B cell (primary cell): Measurements from ENCODE around the gene IZUMO1. TPM values are rescaled to one million over a fixed set of nuclear protein-coding genes. Genes with fewer than 3 reads are reported as not detected.

ENCODE experiments used
- ATAC-seq: fragments of 200-7000 bp; cut with Tn5 transposase; one replicate; pipeline ENCODE4 v1.10.0; 2021; ENCODE audit warnings: low read depth, mild to moderate bottlenecking, moderate number of reproducible peaks, moderate library complexity
- CTCF ChIA-PET: fragments of 350-600 bp; sonication (Branson Sonifier 250); formaldehyde crosslinking; loops from one replicate; lab custom pipeline; 2021; ENCODE audit warnings: antibody characterized with exemption, inconsistent platforms; lab: Charles Lee
- POLR2A ChIA-PET: fragments of 350-600 bp; sonication (Branson Sonifier 250); formaldehyde crosslinking; loops from one replicate; lab custom pipeline; 2021; ENCODE audit warnings: antibody characterized with exemption; lab: Charles Lee
- DNase-seq: peaks from one replicate; pipeline ENCODE4 v3.0.0; 2013
- H2AFZ ChIP-seq: 2 replicates; pipeline ENCODE4 v1.6.1; 2012; ENCODE audit warnings: mild to moderate bottlenecking, low read depth, low read length; ENCODE audit not compliant: insufficient read depth, poor library complexity, severe bottlenecking
- H3K27ac ChIP-seq, 2 donors: 1 replicate in 1 of 2; 2 replicates in 1 of 2; pipeline ENCODE4 v1.5.1; 2012 to 2013; ENCODE audit warnings: low read length in 2 of 2, mild to moderate bottlenecking in 2 of 2, moderate library complexity in 1 of 2
- H3K27me3 ChIP-seq, 4 experiments: fragments of 200-600 bp in 1 of 4; sonication (generic) in 1 of 4; replicated peaks in 1 of 4; 1 replicate in 2 of 4; 2 replicates in 2 of 4; pipeline versions ENCODE4 v1.6.1 to v1.7.0; 2013 to 2016; ENCODE audit warnings: low read length in 3 of 4, mild to moderate bottlenecking in 2 of 4, mixed read lengths in 1 of 4, moderate library complexity in 1 of 4; ENCODE audit not compliant: insufficient read depth in 4 of 4, control insufficient read depth in 3 of 4; ENCODE audit errors: control extremely low read depth in 1 of 4
- H3K36me3 ChIP-seq, 2 experiments: replicated peaks in 1 of 2; 1 replicate in 1 of 2; 2 replicates in 1 of 2; pipeline versions ENCODE4 v1.6.1 to v1.7.1; 2013; ENCODE audit warnings: low read length in 1 of 2; ENCODE audit not compliant: insufficient read depth in 2 of 2, control insufficient read depth in 1 of 2; ENCODE audit errors: control extremely low read depth in 1 of 2, extremely low read depth in 1 of 2
- H3K4me1 ChIP-seq, 2 donors: fragments of 200-600 bp in 1 of 2; sonication (generic) in 1 of 2; 1 replicate in 1 of 2; 2 replicates in 1 of 2; pipeline versions ENCODE4 v1.5.1 to v1.6.1; 2013 to 2017; ENCODE audit warnings: low read length in 2 of 2; ENCODE audit not compliant: control insufficient read depth in 2 of 2, insufficient read depth in 2 of 2
- H3K4me2 ChIP-seq: replicated peaks from 2 replicates; pipeline ENCODE3; 2012; ENCODE audit warnings: mild to moderate bottlenecking, low read depth, low read length; ENCODE audit not compliant: poor library complexity, severe bottlenecking
- H3K4me3 ChIP-seq, 5 experiments: fragments of 200-600 bp in 1 of 5; sonication (generic) in 1 of 5; 1 replicate in 3 of 5; 2 replicates in 2 of 5; pipeline versions ENCODE4 v1.5.1 to v1.7.0; 2011 to 2016; ENCODE audit warnings: low read length in 4 of 5, mild to moderate bottlenecking in 4 of 5, low read depth in 2 of 5, control low read depth in 1 of 5, moderate library complexity in 1 of 5; ENCODE audit not compliant: insufficient read depth in 1 of 5; ENCODE audit errors: control extremely low read depth in 1 of 5, extremely low read depth in 1 of 5
- H3K79me2 ChIP-seq: fragments of 200-600 bp; sonication (generic); one replicate; pipeline ENCODE4 v1.6.0; 2016; ENCODE audit warnings: low read length; ENCODE audit not compliant: control insufficient read depth, insufficient read depth
- H3K9ac ChIP-seq: fragments of 200-600 bp; sonication (generic); 2 replicates; pipeline ENCODE4 v1.6.1; 2017; ENCODE audit warnings: mild to moderate bottlenecking, low read length, moderate library complexity
- H3K9me3 ChIP-seq, 3 donors: one replicate each; pipeline versions ENCODE4 v1.6.1 to v1.7.1; 2013; ENCODE audit warnings: low read length in 2 of 3; ENCODE audit not compliant: control insufficient read depth in 2 of 3, insufficient read depth in 1 of 3; ENCODE audit errors: control extremely low read depth in 1 of 3
- H4K20me1 ChIP-seq: 2 replicates; pipeline ENCODE4 v1.6.0; 2012; ENCODE audit warnings: mild to moderate bottlenecking, low read length; ENCODE audit not compliant: insufficient read depth, control insufficient read depth, poor library complexity, severe bottlenecking
- H3K27ac Mint-ChIP-seq: one replicate; pipeline ENCODE4 v1.8.0; 2021; ENCODE audit warnings: mixed read lengths
- H3K27me3 Mint-ChIP-seq: one replicate; pipeline ENCODE4 v1.8.0; 2021; ENCODE audit warnings: mixed read lengths
- H3K4me1 Mint-ChIP-seq: one replicate; pipeline ENCODE4 v1.8.0; 2021; ENCODE audit warnings: mixed read lengths
- H3K4me3 Mint-ChIP-seq: one replicate; pipeline ENCODE4 v1.8.0; 2021; ENCODE audit warnings: mixed read lengths
- H3K9me3 Mint-ChIP-seq: one replicate; pipeline ENCODE4 v1.8.0; 2022; ENCODE audit warnings: mixed read lengths; ENCODE audit not compliant: insufficient read depth
- EZH2 ChIP-seq: IDR thresholded peaks from 2 replicates; pipeline ENCODE4 v1.6.1; 2012; ENCODE audit warnings: borderline replicate concordance, low read depth, mild to moderate bottlenecking, moderate library complexity, low read length; ENCODE audit not compliant: insufficient read depth, poor library complexity, severe bottlenecking
- WGBS: methylation state at CpG from one replicate; pipeline ENCODE4 v1.1.5; 2013; ENCODE audit warnings: missing lambda C conversion rate; ENCODE audit not compliant: insufficient coverage; 5-methylcytosine and 5-hydroxymethylcytosine counted together
- intact Hi-C: fragments of 100-400 bp; cut with micrococcal nuclease; formaldehyde crosslinking; loops from one replicate; pipeline ENCODE4 v1.10.0; 2022
- polyA plus RNA-seq: library from polyadenylated mRNA; depleted of rRNA; stranded (reverse); fragments of >200 nt; gene quantifications from 2 replicates; pipeline ENCODE4 v1.2.3, GENCODE V29; 2012
- total RNA-seq, 2 donors: library from RNA; stranded (reverse); fragments of 120-200 nt in 1 of 2; gene quantifications; 1 replicate in 1 of 2; 2 replicates in 1 of 2; pipeline versions ENCODE4 v1.2.3 to v1.2.4, GENCODE V29; 2013 to 2022
- TF ChIP-seq, protein P1 (sequence below): fragments of 200-600 bp; IDR thresholded peaks from one replicate; pipeline ENCODE4 v1.8.0; 2022; ENCODE audit warnings: antibody characterized with exemption, mild to moderate bottlenecking

Gene IZUMO1
- total and polyA plus RNA-seq, 2 donors (not counting 1 experiment from before 2014, with no cell fraction given), result not detected

DNA sequence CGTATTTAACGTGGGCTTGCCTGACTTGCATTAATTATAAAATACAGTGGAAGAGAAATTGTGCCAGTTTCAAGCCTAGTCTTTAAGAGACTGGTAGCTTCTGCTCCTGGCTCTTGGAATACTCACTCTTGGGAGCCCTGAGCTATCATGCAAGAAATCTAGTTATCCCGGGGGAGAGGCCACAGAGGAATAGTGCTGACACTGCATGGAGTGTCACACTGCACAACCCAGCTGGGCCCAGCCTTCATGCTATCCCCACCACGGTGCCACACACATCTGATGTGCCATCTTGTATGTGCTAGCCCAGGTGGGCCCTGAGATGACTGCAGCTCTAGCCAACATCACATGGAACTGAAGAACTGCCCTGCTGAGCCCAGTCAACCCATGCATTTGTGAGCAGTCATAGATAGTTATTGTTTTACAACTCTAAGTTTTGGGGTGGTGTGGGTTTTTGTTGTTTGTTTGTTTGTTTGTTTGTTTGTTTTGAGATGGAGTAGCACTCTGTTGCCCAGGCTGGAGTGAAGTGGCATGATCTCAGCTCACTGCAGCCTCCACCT lies 35.5 kb downstream of the IZUMO1 start:
- no peak overlapping the region for H3K27ac Mint-ChIP-seq
- POLR2A ChIA-PET, result interaction anchor here (0.7 kb wide), 1 partner anchor 150 kb away, joined by 5 read pairs; no protein-coding TSS in a partner anchor

DNA sequence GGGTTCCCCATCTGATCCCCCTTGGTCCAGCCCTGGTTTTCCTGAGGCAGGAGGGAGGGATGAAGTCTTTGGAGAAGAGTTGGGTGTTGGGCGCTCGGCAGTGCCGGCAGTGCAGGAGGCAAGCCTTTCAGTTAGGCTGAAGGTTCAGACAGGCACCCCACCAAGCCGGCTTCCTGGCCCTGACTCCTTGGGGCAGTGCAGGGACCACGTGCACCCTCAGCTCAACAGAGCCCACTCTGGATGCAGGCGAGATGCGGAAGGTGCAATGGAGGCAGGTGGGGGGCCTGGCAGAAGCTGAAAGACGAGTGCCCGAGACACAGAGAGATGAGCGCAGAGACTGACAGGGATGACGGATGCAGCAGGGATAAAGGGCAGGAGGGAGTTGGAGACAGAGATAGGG lies 38.2 kb downstream of the IZUMO1 start:
- H3K79me2 ChIP-seq, result peaks cover 4% of the 10 kb centered on the region
- POLR2A ChIA-PET, result no interaction called here
- H3K36me3 ChIP-seq, result no peaks in the 10 kb centered on the region
- DNase-seq (no peak), ATAC-seq (no peak)
- no peak overlapping the region for H3K4me3 Mint-ChIP-seq
- no peaks in the 10 kb centered on the region for H3K9me3 Mint-ChIP-seq
- intact Hi-C loops, result no loop called here
- no peak overlapping the region for H3K27ac ChIP-seq
- H3K27ac Mint-ChIP-seq, result no peak overlapping the region
- H3K9me3 ChIP-seq, result no peaks in the 10 kb centered on the region
- H3K9ac ChIP-seq, result no peak overlapping the region
- no peak overlapping the region for H2AFZ ChIP-seq
- 97% methylated on average over 11 of the region's 11 CpGs for WGBS
- H3K4me3 ChIP-seq, result no peak overlapping the region
- no peak overlapping the region for H3K4me2 ChIP-seq
- CTCF ChIA-PET, result no interaction called here
- H3K4me1 Mint-ChIP-seq, result peaks cover 5% of the 10 kb centered on the region
- H3K4me1 ChIP-seq, result peaks cover 5 to 7% of the 10 kb centered on the region in 2 donors
- no peak for TF ChIP-seq EZH2
- TF ChIP-seq, protein P1, sequence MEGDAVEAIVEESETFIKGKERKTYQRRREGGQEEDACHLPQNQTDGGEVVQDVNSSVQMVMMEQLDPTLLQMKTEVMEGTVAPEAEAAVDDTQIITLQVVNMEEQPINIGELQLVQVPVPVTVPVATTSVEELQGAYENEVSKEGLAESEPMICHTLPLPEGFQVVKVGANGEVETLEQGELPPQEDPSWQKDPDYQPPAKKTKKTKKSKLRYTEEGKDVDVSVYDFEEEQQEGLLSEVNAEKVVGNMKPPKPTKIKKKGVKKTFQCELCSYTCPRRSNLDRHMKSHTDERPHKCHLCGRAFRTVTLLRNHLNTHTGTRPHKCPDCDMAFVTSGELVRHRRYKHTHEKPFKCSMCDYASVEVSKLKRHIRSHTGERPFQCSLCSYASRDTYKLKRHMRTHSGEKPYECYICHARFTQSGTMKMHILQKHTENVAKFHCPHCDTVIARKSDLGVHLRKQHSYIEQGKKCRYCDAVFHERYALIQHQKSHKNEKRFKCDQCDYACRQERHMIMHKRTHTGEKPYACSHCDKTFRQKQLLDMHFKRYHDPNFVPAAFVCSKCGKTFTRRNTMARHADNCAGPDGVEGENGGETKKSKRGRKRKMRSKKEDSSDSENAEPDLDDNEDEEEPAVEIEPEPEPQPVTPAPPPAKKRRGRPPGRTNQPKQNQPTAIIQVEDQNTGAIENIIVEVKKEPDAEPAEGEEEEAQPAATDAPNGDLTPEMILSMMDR, result no peak
- H3K27me3 ChIP-seq, result no peaks in the 10 kb centered on the region
- H3K27me3 Mint-ChIP-seq, result no peaks in the 10 kb centered on the region
- no peaks in the 10 kb centered on the region for H4K20me1 ChIP-seq

More for the DNA sequence above, 35.5 kb downstream of the IZUMO1 start:
- CTCF ChIA-PET, result interaction anchor here (0.7 to 1.2 kb wide), 2 partner anchors 16 to 35 kb away, joined by 3 to 7 read pairs; no protein-coding TSS in a partner anchor
- 100% methylated on average over 2 of the region's 4 CpGs for WGBS
- Histone ChIP-seq H3K36me3 (no peaks in the 10 kb centered on the region), H3K4me2 (no peak overlapping the region), H3K4me1 (peaks cover 14 to 22% of the 10 kb centered on the region in 2 donors), H3K9ac (no peak overlapping the region), H4K20me1 (no peaks in the 10 kb centered on the region), H3K27ac (no peak overlapping the region), H3K79me2 (peaks cover 5% of the 10 kb centered on the region), H3K27me3 (no peaks in the 10 kb centered on the region), H3K9me3 (no peaks in the 10 kb centered on the region), H2AFZ (no peak overlapping the region), H3K4me3 (no peak overlapping the region)
- H3K27me3 Mint-ChIP-seq, result no peaks in the 10 kb centered on the region
- intact Hi-C loops, result no loop called here
- peak overlapping the region; percentile 23 for H3K4me3 Mint-ChIP-seq
- H3K9me3 Mint-ChIP-seq, result no peaks in the 10 kb centered on the region
- no peak for ATAC-seq
- no peak for DNase-seq
- TF ChIP-seq, protein P1, result no peak
- TF ChIP-seq EZH2, result no peak
- H3K4me1 Mint-ChIP-seq, result peaks cover 21% of the 10 kb centered on the region
